NCI-H1092 (cell line): ENCODE measurements around the gene MT2A.

Experiments
- DNase-seq: peaks from one replicate; lab custom pipeline; 2025; lab: John Stamatoyannopoulos, UW

The MT2A gene

DNA sequence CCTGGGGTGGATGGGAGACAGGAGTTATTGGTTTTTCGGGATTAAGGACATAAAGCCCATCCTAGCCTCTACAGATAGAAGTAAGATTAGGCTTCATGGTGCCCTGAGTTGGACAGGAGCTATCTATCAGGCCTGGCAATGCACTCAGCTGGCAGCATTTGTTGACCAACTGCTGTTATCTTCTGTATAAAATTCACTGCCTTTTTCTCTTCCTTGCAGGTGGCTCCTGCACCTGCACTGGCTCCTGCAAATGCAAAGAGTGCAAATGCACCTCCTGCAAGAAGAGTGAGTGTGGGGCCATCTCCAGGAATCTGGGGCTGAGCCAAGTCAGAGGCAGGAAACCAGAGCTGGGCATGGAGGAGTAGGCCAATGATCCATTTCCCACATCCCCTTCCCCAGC is 30.7 kb downstream of the MT2A start:
- no peak for DNase-seq

DNA sequence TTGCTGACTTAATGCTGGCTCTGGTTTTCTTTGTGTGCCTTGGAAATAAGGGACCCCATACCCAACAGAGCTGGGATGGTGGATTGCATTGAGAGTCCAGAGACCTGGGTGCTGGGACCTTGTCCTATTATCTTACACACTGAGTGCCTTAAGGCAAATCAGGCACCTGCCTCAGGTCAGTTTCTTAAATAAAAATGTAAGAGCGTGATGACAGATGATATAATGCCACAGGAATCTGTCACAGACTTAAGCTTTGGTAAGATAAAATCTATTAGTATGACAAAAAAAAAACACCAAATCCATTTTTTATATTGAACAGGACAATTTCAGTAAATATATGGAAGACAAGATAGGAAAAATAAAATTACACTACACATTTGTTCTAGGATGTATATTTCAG is 31.7 kb downstream of the MT2A start:
- DNase-seq, result no peak

DNA sequence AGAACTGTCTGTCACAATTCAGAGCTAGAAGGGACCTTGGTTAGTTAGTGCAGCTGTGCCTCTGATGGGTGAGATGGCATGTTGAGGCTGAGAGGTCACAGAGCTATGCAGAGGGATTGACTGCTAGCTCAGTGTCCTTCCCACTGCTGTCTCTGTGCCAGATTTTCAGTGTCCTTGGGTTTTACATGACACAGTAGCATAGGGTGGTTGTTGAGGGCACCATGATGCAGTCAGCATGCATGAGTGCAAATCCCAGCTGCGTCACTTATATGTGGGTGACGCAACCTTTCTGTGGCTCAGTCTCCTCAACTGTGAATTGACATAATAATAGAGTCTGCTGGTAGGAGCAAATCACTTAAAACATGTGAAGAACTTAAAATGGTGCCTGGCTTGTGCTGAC is 32.8 kb downstream of the MT2A start:
- DNase-seq, result no peak

DNA sequence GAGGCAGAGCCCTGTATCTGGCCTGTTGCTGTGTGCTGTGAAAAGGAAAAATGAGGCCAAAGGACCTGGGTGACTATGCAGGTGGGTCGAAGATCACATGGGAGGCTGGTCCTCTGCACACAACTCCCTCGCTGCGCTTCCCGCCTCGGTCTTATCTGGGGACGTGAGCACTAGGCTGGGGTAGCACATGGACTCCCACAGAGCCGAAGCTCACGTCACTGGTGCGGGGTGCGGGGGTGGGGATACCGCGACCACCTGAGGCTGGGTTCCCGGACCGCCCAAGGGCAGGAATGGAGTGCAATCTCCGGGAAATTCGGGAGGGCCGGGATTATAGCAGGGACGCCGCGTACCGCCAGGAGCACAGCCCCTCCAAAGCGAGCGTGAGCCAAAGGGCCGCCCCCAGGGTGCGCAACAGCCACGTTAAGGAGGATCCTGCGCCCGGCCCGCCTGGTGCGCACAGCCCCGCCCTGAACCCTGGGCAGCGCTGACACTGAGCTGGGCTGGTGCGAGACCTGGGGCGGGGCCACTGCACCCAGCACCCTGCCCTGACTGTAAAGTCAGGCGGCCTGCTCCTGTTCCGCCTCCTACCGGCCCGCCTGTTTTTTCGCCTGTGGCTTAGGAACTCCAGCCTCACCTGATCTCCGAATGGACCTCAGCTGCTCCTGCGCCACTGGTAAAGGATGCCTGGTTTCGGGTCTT is 34.8 kb downstream of the MT2A start:
- no peak for DNase-seq

DNA sequence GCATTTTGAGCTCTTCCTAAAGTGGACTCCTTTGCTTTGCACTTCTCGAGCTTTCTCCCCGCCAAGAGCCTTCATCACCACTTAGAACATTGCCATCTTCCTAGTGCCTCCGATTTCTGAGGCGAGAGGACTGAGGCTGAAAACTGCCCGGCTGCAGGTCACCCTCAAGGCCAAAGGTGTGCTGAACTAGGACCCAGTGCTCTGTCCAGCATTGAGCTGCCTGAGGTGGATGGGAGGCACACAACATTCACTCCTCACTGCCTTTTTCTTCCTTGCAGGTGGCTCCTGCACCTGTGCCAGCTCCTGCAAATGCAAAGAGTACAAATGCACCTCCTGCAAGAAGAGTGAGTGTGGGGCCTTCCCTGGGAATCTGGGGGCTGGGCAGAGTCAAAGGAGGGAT is 35.4 kb downstream of the MT2A start:
- no peak for DNase-seq

DNA sequence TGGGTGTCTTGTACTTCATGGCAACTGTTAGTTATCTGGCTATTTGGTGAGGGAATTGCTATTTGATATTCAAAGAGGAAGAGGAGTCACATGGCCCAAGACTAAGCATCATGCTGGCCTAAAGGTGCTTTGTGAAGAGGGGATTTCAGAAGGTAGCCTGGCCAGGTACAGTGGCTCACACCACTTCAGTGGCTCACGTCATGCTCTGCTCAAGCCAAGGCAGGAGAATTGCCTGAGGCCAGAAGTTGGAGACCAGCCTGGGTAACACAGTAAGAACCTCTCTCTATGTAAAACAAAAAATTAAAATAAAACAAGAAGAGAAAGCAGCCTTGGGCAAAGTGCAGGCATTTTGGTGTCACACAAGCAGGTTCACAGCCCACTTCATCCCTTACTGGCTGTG is 36.9 kb downstream of the MT2A start:
- DNase-seq, result no peak

DNA sequence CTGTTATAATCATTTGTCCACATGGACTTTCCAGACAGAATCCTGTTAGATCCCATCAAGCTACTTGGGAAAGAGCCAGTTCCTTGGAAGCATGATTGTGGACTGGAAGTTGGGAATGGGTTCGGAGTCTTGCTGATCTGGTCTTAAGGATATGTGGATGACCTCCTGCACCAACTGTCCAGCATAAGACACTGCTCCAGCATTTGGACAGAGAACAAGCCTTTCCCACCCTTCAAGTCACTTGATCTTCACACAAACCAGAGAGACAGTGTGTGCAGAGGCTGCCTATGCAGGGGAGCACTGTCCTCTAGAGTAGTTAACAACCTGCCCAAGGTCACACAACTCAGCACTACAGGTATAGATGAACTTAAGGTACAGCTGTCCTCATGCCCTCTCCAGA is 37.5 kb downstream of the MT2A start:
- DNase-seq, result no peak

DNA sequence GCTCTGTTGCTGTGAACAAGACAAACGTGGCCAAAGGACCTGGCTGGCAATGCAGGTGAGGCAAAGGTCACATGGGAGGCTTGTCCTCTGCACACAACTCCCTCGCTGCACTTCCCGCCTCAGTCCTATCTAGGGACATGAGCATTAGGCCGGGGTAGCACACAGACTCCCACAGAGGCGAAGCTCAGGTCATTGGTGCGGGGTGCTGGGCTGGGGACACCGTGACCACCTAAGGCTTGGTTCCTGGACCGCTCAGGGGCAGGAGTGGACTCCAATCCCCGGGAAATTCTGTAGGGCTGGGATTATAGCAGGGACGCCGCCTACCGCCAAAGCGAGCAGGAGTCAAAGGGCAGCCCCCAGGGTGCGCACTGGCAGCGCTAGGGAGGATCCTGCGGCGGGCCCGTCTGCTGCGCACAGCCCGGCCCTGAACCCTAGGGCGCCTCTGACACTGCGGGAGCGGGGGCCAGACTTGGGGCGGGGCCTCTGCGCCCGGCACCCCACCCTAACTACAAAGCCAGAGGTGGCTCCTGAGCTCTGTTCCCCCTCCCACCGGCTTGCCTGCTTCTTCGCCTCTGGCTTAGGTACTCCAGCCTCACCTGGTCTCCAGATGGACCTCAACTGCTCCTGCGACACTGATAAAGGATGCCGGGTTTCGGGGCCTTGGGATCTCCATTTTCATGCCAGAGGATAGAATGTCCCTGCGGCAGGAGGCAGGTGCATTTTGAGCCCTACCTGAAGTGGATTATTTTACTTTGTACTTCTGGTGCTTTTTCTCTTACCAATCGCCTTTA is 39.5 kb downstream of the MT2A start:
- DNase-seq, result no peak

DNA sequence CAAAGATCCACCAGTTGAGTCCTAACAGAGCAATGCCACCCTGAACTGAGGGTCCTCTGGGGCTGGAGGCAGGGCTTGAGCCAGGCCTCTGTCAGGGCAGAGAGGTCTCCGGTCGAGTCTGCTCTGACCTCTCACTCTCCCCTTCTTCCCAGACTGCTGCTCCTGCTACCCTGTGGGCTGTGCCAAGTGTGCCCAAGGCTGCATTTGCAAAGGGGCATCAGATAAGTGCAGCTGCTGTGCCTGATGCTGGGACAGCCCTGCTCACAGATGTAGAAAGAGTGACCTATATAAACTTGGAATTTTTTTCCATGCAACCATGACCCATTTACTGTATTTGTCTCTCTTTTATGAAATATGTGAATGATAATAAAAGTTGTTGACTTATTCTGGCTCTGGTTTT is 40.9 kb downstream of the MT2A start:
- no peak for DNase-seq

DNA sequence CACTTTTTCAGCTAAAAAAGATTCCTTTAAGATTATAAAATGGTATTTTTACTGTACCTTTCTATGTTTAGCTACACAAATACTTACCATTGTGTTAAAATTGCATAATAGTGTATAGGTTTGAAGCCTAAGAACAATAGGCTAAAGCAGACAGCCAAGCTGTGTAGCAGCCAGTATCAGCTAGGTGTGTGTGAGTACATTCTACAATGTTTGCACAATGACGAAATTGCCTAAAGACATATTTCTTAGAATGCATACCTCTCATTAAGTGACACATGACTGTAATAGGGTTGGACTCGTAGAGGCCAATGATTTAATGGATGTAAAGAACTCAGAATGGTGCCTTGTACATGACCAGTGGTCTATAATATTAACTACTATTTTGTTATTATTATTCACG is 41.4 kb downstream of the MT2A start:
- DNase-seq, result no peak

DNA sequence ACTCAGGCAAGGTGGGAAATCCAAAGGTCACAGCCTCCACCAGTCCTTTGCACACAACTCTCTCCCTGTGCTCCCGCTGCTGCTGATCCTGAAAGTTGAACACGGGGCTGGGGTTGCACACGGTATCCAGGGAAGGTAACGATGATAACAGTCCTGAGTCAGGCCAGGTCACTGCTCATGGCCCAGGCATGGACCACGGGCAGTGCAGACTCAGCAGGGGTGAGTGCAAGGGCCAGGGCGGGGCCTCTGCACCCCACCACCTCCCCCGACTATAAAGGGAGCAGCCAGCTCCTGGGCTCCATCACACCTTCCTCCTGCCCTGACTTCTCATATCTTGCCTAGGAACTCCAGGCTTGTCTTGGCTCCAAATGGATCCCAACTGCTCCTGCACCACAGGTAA is 43.2 kb downstream of the MT2A start, which contains the start of gene MT1B:
Gene MT1B, plus strand, starts transcription at position 301 of the 400 bp plus-strand sequence. Its CDS starts 68 bp downstream, at position 369.
- no peak for DNase-seq

DNA sequence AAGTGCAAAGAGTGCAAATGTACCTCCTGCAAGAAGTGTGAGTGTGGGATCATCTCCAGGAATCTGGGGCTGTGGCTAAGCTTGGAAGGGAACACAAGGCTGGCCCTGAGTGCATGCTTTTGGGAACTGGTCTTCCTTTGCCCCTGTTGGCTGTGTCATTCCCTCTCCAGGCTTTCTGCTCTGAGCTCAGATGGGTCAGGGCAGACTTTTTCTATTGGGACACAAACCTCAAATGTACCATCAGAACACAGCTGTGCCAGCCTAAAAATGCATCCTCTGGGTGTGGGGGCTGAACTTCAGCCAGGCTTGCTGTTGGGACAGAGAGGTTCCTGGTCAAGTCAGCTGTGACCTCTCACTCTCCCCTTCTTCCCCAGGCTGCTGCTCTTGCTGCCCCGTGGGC is 44.2 kb downstream of the MT2A start:
- no peak for DNase-seq

DNA sequence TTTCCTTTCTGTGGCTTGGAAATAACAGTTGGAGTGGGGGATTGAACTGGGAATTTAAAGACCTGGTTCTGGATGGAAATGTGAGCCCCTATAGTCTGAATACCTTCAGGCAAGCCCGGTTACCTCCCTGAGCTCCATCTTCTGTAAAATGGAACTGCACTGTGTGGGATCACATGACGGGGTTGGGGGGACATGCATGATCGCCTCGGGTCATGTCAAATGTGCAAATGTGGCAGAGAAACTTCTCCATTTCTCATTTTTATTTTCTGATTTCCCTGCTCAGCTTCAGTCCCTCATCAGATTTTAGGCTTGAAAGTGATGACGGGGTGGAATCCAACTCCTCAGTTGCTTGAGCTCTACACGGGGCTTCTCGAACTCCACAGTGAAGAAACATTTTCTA is 44.8 kb downstream of the MT2A start:
- DNase-seq, result no peak

DNA sequence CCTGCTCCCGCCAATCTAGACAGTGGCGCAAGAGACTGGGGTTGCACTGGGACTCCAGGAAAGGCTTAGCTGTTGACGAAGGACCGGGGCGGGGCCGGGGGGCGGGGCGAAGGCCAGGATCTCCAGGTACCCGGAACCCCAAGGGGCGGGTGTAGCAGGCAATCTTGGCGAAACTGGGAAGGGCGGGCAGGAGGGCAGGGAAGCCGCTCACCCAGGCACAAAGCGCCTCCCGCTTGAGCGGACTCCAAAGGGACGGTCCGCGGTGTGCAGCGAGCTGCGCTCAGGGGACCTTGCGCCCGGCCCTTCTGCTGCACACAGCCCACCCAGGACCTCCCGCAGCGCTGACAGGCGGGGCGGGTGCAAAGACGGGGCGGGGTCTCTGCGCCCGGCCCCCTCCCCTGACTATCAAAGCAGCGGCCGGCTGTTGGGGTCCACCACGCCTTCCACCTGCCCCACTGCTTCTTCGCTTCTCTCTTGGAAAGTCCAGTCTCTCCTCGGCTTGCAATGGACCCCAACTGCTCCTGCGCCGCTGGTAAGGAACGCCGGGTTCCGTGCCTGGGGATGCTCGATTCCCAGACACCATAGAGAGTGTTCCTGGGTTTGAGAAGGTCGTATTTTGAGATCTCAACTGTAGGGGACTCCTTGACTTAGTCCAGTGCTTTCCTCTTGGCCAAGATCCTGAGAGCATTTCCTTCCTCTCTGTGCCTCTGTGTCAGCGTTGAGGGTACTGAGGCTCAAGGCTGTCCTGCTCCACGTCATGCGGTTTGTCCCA is 49.4 kb downstream of the MT2A start, which contains the start of gene MT1F:
Gene MT1F, plus strand, starts transcription at position 405 of the 772 bp plus-strand sequence. Its CDS starts 100 bp downstream, at position 505.
- no peak for DNase-seq

DNA sequence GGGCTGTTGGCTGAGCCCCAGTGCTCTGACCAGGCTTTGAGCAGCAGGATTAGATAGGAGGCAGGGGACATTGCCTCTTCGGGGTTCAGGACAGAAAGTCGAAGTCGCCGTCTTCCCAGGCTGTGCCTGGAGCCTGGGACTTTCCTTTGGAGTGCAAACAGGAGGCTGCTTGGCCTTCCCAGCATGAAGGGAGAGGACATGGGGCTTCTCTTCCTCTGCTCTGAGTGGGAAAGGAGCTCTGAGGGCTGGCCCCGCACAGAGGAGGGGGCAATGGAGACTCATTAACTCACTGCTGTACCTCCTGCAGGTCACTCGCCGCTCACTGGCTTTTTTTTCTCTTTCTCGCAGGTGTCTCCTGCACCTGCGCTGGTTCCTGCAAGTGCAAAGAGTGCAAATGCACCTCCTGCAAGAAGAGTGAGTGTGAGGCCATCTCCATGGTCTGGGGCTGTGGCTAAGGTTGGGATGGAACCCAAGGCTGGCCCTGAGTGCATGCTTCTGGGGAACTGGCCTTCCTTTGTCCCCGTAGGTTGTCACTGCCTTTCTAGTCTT is 50.0 kb downstream of the MT2A start:
- DNase-seq, result no peak
